Measurements from ENCODE around the gene C4B.

GRCh38 chr6:32073101-32073500 is 58.5 kb downstream of the C4B start:
- TF ChIP-seq CTCF (IDR thresholded peaks at IDR 0.05; ENCODE audit: insufficient read depth, low read depth, low read length) (no peak), EZH2 (IDR thresholded peaks at IDR 0.05; ENCODE audit: insufficient read depth, low read length) (no peak)

Data from astrocyte (in vitro differentiated cells and primary cell).